Measurements from ENCODE around the gene MEX3D. TPM values are rescaled to one million over a fixed set of nuclear protein-coding genes. Genes with fewer than 3 reads are reported as not detected.

The MEX3D gene
- total and polyA plus RNA-seq, 5 donors from 2014 or later: 0.21 to 3.6 TPM; not detected in 3

DNA sequence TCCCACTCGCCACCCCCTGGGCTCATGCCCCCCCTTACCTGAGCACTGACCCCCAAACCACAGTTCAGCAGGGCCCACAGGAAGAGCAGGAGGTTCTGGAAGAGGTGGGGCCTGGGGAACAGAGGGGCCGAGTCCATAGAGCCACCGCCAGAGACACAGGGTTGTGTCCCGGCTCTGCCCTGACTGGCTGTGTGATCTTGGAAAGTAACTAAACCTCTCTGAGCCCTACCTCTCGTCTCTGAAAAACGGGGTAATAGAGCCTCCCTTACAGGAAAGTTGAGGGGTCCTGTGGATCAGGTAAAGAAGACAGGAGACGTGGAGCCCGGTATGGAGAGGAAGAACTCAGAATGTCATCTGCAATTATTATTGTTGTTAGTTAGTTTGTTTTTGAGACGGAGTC lies 57.3 kb downstream of the MEX3D start:
- Histone ChIP-seq H3K9me3 (ENCODE audit: control insufficient read depth in 2 of 2, low read length in 2 of 2) (no peaks in the 10 kb centered on the region), H3K4me3 (ENCODE audit: low read depth, low read length) (no peak overlapping the region), H3K27me3 (ENCODE audit: control insufficient read depth, insufficient read depth, low read length) (no peaks in the 10 kb centered on the region), H3K4me1 (ENCODE audit: control insufficient read depth, insufficient read depth, low read length, poor library complexity, severe bottlenecking) (peaks cover 29% of the 10 kb centered on the region), H3K27ac (ENCODE audit: insufficient read depth, low read length, poor library complexity, severe bottlenecking) (no peak overlapping the region), H3K36me3 (ENCODE audit: control insufficient read depth, insufficient read depth, low read length) (no peaks in the 10 kb centered on the region)
- Mint-ChIP-seq H3K27me3 (peaks cover 24% of the 10 kb centered on the region), H3K36me3 (no peaks in the 10 kb centered on the region), H3K4me3 (peak overlapping the region in 3 of 4 donors; percentile 43 to 75 (median 64)), H3K27ac (no peak overlapping the region), H3K9me3 (peaks cover 0 to 3% (median 0%) of the 10 kb centered on the region in 7 donors), H3K4me1 (peaks cover 0 to 35% (median 10%) of the 10 kb centered on the region in 4 donors)
- no peak for ATAC-seq (ENCODE audit: low read depth in 2 of 2)
- no peak for DNase-seq

DNA sequence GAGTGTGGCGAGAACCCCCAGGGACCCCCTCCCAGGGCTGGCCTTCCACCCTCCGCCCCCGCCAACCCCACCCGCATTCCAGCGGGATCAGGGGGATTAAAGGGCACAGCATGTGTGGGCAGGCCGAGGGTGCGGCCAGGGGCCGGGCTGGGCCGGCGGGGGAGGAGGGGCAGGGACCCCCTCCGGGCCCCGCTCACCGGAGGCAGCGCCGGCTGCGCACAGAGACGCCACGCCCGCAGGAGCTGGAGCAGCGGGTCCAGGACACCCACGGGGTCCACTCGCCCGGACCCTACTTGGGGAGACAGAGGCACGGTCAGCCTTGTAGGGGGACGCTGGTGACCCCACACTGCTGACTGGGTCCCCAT lies 57.7 kb downstream of the MEX3D start:
- Histone ChIP-seq H3K27ac (ENCODE audit: insufficient read depth, low read length, poor library complexity, severe bottlenecking) (no peak overlapping the region), H3K36me3 (ENCODE audit: control insufficient read depth, insufficient read depth, low read length) (no peaks in the 10 kb centered on the region), H3K4me3 (ENCODE audit: low read depth, low read length) (no peak overlapping the region), H3K4me1 (ENCODE audit: control insufficient read depth, insufficient read depth, low read length, poor library complexity, severe bottlenecking) (peaks cover 29% of the 10 kb centered on the region), H3K9me3 (ENCODE audit: control insufficient read depth in 2 of 2, low read length in 2 of 2) (no peaks in the 10 kb centered on the region), H3K27me3 (ENCODE audit: control insufficient read depth, insufficient read depth, low read length) (no peaks in the 10 kb centered on the region)
- peak overlapping the region in 1 of 4 donors; percentile 75 for H3K4me3 Mint-ChIP-seq
- H3K36me3 Mint-ChIP-seq: no peaks in the 10 kb centered on the region
- DNase-seq: no peak
- ATAC-seq (ENCODE audit: low read depth in 2 of 2): no peak
- peaks cover 0 to 3% (median 0%) of the 10 kb centered on the region in 7 donors for H3K9me3 Mint-ChIP-seq
- H3K4me1 Mint-ChIP-seq: peaks cover 0 to 35% (median 10%) of the 10 kb centered on the region in 4 donors
- peaks cover 26% of the 10 kb centered on the region for H3K27me3 Mint-ChIP-seq
- H3K27ac Mint-ChIP-seq: no peak overlapping the region

DNA sequence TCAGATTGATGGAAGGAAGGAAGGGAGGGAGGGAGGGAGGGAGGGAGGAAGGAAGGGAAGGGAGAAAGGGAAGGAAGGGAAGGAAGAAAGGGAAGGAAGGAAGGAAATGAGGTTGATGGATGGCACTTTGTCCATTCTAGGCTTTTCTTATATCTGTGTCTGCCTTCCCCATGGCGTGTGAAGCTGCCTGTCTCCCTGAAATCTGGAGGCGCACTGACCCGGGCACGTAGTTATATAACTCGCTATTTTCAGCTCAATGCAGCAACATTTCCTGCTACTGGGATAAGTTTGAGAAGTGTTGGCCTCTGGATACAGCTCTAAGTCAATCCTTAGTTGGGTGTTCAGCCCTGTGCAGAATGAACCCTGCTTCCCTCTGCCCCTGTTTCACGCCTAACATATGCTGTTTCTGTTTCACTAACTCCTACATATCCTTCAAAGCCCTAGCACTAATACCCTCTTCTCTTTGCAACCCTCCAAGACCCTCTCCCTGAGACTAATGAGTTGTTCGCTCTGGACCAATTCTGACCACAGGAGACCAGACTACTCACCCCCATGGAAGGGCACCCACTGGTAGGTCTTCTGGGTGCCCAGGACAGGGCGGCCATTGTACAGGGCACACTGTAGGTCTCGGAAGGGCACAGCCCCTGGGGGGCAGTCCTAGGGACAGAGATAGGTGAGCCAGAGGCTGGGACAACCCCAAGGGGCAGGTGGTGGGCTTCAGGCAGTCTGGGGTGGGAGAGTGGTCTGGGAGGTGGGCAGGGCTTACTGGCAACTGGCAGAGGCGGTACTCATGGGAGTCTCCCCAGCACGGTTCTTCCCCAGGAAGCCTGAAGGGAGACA lies 58.3 kb downstream of the MEX3D start:
- no peak for DNase-seq
- Histone ChIP-seq H3K4me1 (ENCODE audit: control insufficient read depth, insufficient read depth, low read length, poor library complexity, severe bottlenecking) (peaks cover 29% of the 10 kb centered on the region), H3K27ac (ENCODE audit: insufficient read depth, low read length, poor library complexity, severe bottlenecking) (no peak overlapping the region), H3K36me3 (ENCODE audit: control insufficient read depth, insufficient read depth, low read length) (no peaks in the 10 kb centered on the region), H3K27me3 (ENCODE audit: control insufficient read depth, insufficient read depth, low read length) (no peaks in the 10 kb centered on the region), H3K9me3 (ENCODE audit: control insufficient read depth in 2 of 2, low read length in 2 of 2) (no peaks in the 10 kb centered on the region), H3K4me3 (ENCODE audit: low read depth, low read length) (no peak overlapping the region)
- H3K36me3 Mint-ChIP-seq: no peaks in the 10 kb centered on the region
- no peak for ATAC-seq (ENCODE audit: low read depth in 2 of 2)
- peaks cover 24% of the 10 kb centered on the region for H3K27me3 Mint-ChIP-seq
- H3K27ac Mint-ChIP-seq: peak overlapping the region in 1 of 3 donors; percentile 66
- H3K4me3 Mint-ChIP-seq: peak overlapping the region in 1 of 4 donors; percentile 31
- H3K9me3 Mint-ChIP-seq: peaks cover 0 to 3% (median 0%) of the 10 kb centered on the region in 7 donors
- peaks cover 0 to 35% (median 11%) of the 10 kb centered on the region in 4 donors for H3K4me1 Mint-ChIP-seq

DNA sequence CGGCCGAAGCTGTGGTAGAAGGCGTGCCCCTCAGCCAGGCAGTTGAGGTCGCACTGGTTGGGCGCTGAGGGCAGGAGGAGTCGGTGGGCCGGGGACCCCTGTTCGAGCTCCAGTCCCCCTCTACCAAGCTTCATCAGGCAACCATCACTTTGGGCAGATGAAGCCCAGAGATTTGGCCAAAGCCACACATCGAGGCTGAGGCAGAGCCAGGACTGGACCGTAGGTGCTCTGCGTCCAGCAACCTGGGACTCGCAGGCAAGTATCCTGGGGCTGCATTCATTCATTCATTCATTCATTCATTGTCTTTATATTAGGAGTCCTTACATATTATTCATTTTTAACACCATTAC lies 59.6 kb downstream of the MEX3D start:
- H3K4me3 Mint-ChIP-seq: peak overlapping the region in 3 of 4 donors; percentile 31 to 70 (median 60)
- no peak for ATAC-seq (ENCODE audit: low read depth in 2 of 2)
- peaks cover 0 to 4% (median 0%) of the 10 kb centered on the region in 7 donors for H3K9me3 Mint-ChIP-seq

DNA sequence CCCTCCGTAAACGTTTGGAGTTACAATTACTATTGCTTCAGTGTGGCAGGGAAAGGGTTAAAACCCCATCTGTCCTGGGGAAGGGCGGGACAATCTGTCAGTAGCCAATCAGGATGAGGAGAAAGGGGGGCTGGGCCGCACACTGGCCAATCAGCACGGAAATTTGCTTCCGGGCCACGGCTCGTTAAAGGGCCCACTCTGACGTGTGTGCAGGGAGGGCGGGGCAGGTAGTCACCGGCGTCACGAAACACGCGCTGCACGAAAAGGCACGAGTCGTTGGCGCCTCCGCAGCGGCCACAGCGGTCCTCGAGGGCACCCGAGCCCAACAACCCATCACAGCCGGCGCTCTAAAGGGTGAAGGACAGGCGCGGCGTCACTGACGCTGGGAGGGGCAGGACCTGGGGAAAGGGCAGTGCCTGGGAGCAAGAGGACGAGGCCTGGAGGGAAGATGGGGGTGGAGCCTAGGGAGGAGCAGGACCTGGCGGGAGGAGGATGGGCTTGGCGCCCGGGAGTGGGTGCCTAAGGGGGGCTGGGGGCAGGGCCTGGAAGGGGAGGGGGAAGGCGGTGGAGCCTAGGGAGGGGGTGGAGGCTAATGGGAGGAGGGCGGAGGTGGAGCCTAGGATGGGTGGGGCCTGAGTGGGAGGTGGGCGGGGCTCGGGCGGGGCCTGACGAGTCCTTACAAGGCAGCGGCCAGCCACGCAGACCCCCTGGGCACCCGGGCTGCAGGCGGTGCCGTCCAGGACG lies 60.2 kb downstream of the MEX3D start:
- H3K9me3 ChIP-seq (ENCODE audit: control insufficient read depth in 2 of 2, low read length in 2 of 2): no peaks in the 10 kb centered on the region
- Mint-ChIP-seq H3K27me3 (peaks cover 24% of the 10 kb centered on the region), H3K4me1 (peaks cover 0 to 36% (median 12%) of the 10 kb centered on the region in 4 donors), H3K9me3 (peaks cover 0 to 4% (median 0%) of the 10 kb centered on the region in 7 donors), H3K27ac (peak overlapping the region; percentile 92 to 97 (median 95)), H3K4me3 (peak overlapping the region; percentile 33 to 88 (median 86)), H3K36me3 (no peaks in the 10 kb centered on the region)
- H3K4me3 ChIP-seq (ENCODE audit: low read depth, low read length): no peak overlapping the region
- peak; percentile 86 to 94 (median 93) for DNase-seq
- H3K36me3 ChIP-seq (ENCODE audit: control insufficient read depth, insufficient read depth, low read length): no peaks in the 10 kb centered on the region
- no peaks in the 10 kb centered on the region for H3K27me3 ChIP-seq (ENCODE audit: control insufficient read depth, insufficient read depth, low read length)
- H3K27ac ChIP-seq (ENCODE audit: insufficient read depth, low read length, poor library complexity, severe bottlenecking): peak overlapping the region; percentile 70
- peak; percentile 95 for ATAC-seq (ENCODE audit: low read depth in 2 of 2)
- peaks cover 30% of the 10 kb centered on the region for H3K4me1 ChIP-seq (ENCODE audit: control insufficient read depth, insufficient read depth, low read length, poor library complexity, severe bottlenecking)

More for the DNA sequence above, 59.6 kb downstream of the MEX3D start:
- Histone ChIP-seq H3K4me1 (ENCODE audit: control insufficient read depth, insufficient read depth, low read length, poor library complexity, severe bottlenecking) (peaks cover 29% of the 10 kb centered on the region), H3K36me3 (ENCODE audit: control insufficient read depth, insufficient read depth, low read length) (no peaks in the 10 kb centered on the region), H3K27ac (ENCODE audit: insufficient read depth, low read length, poor library complexity, severe bottlenecking) (no peak overlapping the region), H3K9me3 (ENCODE audit: control insufficient read depth in 2 of 2, low read length in 2 of 2) (no peaks in the 10 kb centered on the region), H3K27me3 (ENCODE audit: control insufficient read depth, insufficient read depth, low read length) (no peaks in the 10 kb centered on the region), H3K4me3 (ENCODE audit: low read depth, low read length) (no peak overlapping the region)
- Mint-ChIP-seq H3K4me1 (peaks cover 0 to 32% (median 12%) of the 10 kb centered on the region in 4 donors), H3K27ac (peak overlapping the region in 1 of 3 donors; percentile 86), H3K27me3 (peaks cover 24% of the 10 kb centered on the region), H3K36me3 (no peaks in the 10 kb centered on the region)
- DNase-seq: no peak

DNA sequence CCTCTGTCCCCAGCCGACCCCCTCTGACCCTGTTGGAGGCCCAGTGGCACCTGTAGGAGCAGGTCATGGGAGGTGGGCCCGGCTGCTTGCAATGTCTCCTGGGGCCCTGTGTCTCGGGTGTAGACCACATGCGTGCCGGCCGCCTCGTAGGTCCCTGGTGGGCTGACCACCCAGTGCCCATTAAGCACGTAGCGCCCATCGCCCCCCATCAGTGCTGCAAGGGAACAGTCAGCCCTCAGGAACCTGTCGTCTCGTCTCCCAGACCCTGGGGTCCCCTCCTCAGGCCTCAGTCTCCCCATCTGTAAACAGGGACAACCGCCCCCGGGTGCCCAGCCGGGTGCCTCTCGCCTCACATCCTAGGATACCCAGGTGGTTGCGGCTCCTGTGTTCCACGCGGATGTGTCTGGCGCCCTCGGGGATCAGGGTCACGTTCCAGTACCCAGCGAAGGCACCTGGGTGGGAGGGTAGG lies 60.9 kb downstream of the MEX3D start:
- Histone ChIP-seq H3K36me3 (ENCODE audit: control insufficient read depth, insufficient read depth, low read length) (no peaks in the 10 kb centered on the region), H3K27me3 (ENCODE audit: control insufficient read depth, insufficient read depth, low read length) (no peaks in the 10 kb centered on the region), H3K27ac (ENCODE audit: insufficient read depth, low read length, poor library complexity, severe bottlenecking) (peak overlapping the region; percentile 70), H3K4me1 (ENCODE audit: control insufficient read depth, insufficient read depth, low read length, poor library complexity, severe bottlenecking) (peaks cover 24% of the 10 kb centered on the region), H3K4me3 (ENCODE audit: low read depth, low read length) (no peak overlapping the region), H3K9me3 (ENCODE audit: control insufficient read depth in 2 of 2, low read length in 2 of 2) (no peaks in the 10 kb centered on the region)
- H3K27ac Mint-ChIP-seq: peak overlapping the region in 2 of 3 donors; percentile 92 to 97
- no peak for DNase-seq
- H3K9me3 Mint-ChIP-seq: peaks cover 0 to 5% (median 0%) of the 10 kb centered on the region in 7 donors
- ATAC-seq (ENCODE audit: low read depth in 2 of 2): no peak
- peaks cover 0 to 34% (median 10%) of the 10 kb centered on the region in 4 donors for H3K4me1 Mint-ChIP-seq
- H3K27me3 Mint-ChIP-seq: peaks cover 24% of the 10 kb centered on the region
- H3K36me3 Mint-ChIP-seq: no peaks in the 10 kb centered on the region
- peak overlapping the region in 2 of 4 donors; percentile 87 to 88 for H3K4me3 Mint-ChIP-seq

DNA sequence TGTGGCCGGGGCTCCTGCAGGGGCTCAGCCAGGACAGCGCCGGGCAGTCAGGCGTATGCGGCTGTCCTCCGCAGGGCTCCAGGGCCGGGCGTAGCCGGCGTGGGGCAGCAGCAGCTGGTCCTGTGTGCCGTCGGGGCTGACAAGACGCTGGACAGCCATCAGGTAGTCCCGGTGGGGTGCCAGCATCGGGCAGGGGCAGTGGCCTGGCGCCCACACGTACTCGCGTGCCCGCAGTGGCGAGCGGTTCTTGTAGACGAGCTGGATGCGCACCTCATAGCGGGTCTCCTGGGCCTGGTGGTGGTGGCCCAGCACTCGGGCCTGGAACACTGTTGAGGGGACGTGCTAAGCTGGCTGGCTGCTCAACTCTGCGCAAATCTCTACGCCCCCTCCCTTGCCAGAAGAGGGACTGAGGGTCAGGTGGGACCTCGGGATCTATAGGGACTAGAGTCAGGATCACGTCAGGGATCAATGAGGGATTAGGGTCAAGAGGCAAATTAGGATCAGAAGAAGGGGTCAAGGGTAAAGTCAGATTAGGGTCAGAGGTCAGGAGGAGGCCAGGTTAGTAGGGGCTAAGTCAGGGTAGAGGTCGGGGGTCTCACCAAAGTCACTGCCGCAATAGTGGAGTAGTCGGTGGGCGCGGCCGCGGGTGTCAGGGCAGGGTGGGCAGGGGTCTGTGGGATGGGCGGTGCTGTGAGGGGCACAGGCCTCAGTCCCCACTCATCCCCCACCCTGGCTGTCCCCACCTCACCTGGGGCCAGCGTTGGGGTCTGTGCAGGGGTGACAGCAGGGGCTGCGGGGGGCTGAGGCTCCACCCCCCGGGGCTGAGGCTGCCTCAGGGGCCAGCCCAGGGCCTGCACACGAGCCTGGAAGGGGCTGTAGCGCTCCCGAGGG lies 61.9 kb downstream of the MEX3D start:
- Mint-ChIP-seq H3K9me3 (peaks cover 0 to 5% (median 0%) of the 10 kb centered on the region in 7 donors), H3K27me3 (peaks cover 27% of the 10 kb centered on the region), H3K36me3 (no peaks in the 10 kb centered on the region), H3K4me3 (peak overlapping the region in 2 of 4 donors; percentile 68 to 74), H3K27ac (peak overlapping the region in 1 of 3 donors; percentile 71), H3K4me1 (peaks cover 0 to 31% (median 10%) of the 10 kb centered on the region in 4 donors)
- H3K27me3 ChIP-seq (ENCODE audit: control insufficient read depth, insufficient read depth, low read length): no peaks in the 10 kb centered on the region
- DNase-seq: no peak
- H3K4me1 ChIP-seq (ENCODE audit: control insufficient read depth, insufficient read depth, low read length, poor library complexity, severe bottlenecking): peaks cover 20% of the 10 kb centered on the region
- no peaks in the 10 kb centered on the region for H3K9me3 ChIP-seq (ENCODE audit: control insufficient read depth in 2 of 2, low read length in 2 of 2)
- no peak overlapping the region for H3K27ac ChIP-seq (ENCODE audit: insufficient read depth, low read length, poor library complexity, severe bottlenecking)
- no peak for ATAC-seq (ENCODE audit: low read depth in 2 of 2)
- H3K4me3 ChIP-seq (ENCODE audit: low read depth, low read length): no peak overlapping the region
- H3K36me3 ChIP-seq (ENCODE audit: control insufficient read depth, insufficient read depth, low read length): no peaks in the 10 kb centered on the region

Data from CD4-positive, CD25-positive, alpha-beta regulatory T cell (primary cell).